ENCODE measurements around the gene CLNK.

- TF ChIP-seq, protein P1, sequence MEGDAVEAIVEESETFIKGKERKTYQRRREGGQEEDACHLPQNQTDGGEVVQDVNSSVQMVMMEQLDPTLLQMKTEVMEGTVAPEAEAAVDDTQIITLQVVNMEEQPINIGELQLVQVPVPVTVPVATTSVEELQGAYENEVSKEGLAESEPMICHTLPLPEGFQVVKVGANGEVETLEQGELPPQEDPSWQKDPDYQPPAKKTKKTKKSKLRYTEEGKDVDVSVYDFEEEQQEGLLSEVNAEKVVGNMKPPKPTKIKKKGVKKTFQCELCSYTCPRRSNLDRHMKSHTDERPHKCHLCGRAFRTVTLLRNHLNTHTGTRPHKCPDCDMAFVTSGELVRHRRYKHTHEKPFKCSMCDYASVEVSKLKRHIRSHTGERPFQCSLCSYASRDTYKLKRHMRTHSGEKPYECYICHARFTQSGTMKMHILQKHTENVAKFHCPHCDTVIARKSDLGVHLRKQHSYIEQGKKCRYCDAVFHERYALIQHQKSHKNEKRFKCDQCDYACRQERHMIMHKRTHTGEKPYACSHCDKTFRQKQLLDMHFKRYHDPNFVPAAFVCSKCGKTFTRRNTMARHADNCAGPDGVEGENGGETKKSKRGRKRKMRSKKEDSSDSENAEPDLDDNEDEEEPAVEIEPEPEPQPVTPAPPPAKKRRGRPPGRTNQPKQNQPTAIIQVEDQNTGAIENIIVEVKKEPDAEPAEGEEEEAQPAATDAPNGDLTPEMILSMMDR (conservative IDR thresholded peaks at IDR 0.05; ENCODE audit: low read length): no peak
- TF ChIP-seq EZH2phosphoT487 (IDR thresholded peaks at IDR 0.05; ENCODE audit: borderline replicate concordance, low read depth, low read length): no peak
Measured at GRCh38 chr4:10461850-10462400, 222.6 kb downstream of the CLNK start.

Measured in OCI-LY7 (cell line).